Choroid plexus epithelial cell (primary cell): Measurements from ENCODE around the gene CST7.

ENCODE experiments used
- DNase-seq: peaks from one replicate; pipeline ENCODE4 v3.0.0-alpha.2; 2010; ENCODE audit warnings: low read depth
- H3K4me3 ChIP-seq: 2 replicates; pipeline ENCODE4 v1.5.1; 2011; ENCODE audit warnings: low read depth, mild to moderate bottlenecking, control low read depth, low read length, moderate library complexity
- TF ChIP-seq, protein P1 (sequence below): conservative IDR thresholded peaks from 2 replicates; pipeline ENCODE4 v1.5.1; 2011; ENCODE audit warnings: low read depth, mild to moderate bottlenecking, control low read depth, inconsistent platforms, low read length, moderate library complexity

The CST7 gene

DNA sequence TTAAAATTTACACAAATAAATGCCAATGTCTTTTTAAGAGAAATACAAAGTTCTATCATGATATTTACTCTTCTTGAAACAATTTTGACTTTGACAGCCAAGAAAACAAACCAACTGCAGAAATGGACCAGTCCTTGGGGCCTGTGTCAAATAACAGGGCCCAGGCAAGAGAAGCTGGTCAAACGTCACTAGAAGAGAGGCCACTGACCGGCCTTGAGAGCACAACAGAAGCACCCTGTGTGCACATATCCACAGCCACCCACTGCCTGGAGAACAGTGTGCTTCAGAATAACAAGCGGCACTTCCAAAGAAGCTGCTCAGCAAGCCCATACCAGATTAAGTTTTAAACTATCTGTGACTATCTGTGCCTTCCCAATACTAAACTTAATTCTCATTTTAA, 28.7 kb downstream of the CST7 start:
- TF ChIP-seq, protein P1, sequence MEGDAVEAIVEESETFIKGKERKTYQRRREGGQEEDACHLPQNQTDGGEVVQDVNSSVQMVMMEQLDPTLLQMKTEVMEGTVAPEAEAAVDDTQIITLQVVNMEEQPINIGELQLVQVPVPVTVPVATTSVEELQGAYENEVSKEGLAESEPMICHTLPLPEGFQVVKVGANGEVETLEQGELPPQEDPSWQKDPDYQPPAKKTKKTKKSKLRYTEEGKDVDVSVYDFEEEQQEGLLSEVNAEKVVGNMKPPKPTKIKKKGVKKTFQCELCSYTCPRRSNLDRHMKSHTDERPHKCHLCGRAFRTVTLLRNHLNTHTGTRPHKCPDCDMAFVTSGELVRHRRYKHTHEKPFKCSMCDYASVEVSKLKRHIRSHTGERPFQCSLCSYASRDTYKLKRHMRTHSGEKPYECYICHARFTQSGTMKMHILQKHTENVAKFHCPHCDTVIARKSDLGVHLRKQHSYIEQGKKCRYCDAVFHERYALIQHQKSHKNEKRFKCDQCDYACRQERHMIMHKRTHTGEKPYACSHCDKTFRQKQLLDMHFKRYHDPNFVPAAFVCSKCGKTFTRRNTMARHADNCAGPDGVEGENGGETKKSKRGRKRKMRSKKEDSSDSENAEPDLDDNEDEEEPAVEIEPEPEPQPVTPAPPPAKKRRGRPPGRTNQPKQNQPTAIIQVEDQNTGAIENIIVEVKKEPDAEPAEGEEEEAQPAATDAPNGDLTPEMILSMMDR = no peak
- H3K4me3 ChIP-seq = no peak overlapping the region
- DNase-seq = no peak

DNA sequence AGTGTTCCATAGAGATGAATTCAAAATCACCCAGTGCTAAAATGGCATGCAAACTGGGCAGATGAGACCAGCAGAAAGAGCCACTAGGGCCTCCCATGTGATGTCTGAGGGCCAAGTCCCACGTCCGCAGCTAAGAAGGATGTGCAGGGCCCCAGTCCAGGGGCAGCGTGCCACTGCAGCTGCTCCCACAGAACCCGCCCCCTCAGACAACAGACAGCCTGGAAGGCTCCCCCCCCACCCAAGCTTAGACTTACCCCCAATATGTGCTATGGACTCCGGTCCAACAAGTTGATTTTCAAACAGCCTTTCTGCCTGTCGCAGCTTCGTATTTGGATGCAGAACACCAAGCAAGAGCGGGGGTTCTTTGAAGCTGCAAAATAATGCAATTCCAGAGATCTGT, 29.4 kb downstream of the CST7 start:
- H3K4me3 ChIP-seq = no peak overlapping the region
- DNase-seq = no peak
- TF ChIP-seq, protein P1 = no peak

DNA sequence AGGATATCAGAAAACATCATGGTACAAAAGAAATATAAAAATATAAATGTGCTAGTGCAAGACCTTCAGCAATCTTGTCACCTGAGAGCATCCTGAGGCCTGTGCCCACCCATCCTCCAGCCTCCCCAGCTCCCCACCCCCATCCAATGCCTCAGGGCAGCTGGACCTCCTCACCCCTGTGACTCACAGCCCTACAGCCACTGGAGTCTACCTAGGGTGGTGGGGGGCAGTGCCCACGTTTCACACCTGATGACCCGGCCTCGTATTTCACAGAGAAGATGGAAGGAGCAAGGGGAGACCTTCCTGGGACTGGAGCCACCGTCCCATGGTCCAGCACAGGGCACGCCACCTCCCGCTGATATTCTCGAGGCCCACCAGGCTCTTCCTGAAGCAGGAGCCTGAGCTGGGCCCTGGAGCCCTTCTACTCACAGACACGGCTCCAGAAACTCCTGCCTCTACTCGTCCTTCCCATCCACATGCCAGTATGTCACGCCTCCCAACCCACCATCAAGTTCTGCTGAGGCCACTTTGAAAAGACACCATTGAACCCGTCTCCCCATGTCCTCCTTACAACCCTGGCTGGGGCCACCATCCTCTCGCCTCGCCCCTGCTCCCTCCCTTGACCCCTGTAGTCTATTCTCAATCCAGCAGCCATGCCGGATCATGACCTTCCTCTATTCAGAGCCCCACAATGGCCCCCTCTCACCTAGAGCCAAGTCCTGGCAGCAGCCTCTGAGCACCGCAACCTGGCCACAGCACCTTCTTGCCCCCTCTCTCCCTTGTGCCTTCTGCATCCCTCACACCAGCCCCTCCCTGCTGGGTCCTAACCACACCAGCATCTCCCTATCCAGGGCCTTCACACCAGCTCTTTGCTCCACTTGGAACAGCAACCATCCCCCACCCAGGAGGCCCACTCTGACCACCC, 30.2 kb downstream of the CST7 start:
- TF ChIP-seq, protein P1 = no peak
- no peak overlapping the region for H3K4me3 ChIP-seq
- no peak for DNase-seq

DNA sequence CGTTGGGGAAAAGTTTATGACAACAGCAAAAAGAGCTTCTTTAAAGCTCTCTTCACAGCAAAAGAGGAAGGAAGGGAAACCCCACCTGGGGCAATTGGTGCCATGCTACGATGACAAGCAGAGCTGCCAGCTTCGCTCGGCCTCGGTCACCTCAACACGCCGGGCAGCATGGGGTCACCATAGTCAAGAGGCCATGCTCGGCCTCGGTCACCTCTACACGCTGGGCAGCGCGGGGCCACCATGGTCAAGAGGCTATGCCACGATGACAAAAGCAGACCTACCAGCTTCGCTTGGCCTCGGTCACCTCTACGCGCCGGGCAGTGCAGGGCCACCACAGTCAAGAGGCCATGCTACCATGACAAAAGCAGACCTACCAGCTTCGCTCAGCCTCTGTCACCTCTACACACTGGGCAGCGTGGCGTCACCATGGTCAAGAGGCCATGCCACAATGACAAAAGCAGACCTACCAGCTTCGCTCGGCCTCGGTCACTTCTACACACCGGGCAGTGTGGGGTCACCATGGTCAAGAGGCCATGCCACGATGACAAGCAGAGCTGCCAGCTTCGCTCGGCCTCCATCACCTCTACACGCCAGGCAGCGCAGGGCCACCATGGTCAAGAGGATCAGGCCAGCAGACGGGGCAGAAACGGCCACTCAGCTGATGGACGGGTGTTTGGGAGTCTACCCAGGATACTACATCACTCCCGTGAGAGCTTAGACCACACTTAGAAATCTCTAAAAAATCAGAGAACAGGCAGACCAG, 31.4 kb downstream of the CST7 start:
- DNase-seq = no peak
- TF ChIP-seq, protein P1 = no peak
- no peak overlapping the region for H3K4me3 ChIP-seq

DNA sequence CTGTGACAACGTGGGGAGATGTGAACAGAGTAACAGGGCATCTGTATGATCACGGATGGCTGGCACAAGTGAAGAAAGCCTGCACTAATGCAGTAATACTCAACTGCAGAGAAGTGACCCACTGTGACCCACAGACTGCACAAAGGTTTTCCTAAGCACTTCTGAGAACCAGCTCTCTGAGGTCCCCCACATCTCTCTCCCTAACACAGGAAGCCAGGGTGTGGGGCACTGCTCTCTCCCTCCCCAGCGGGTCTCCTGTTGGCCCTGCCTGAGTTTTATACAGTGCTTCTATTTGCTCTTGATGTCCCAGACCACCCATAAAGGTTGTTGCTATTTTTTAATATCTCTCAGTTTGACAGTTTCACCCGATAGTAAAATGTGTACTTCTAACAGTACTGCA, 32.2 kb downstream of the CST7 start:
- TF ChIP-seq, protein P1 = no peak
- DNase-seq = no peak
- H3K4me3 ChIP-seq = no peak overlapping the region

DNA sequence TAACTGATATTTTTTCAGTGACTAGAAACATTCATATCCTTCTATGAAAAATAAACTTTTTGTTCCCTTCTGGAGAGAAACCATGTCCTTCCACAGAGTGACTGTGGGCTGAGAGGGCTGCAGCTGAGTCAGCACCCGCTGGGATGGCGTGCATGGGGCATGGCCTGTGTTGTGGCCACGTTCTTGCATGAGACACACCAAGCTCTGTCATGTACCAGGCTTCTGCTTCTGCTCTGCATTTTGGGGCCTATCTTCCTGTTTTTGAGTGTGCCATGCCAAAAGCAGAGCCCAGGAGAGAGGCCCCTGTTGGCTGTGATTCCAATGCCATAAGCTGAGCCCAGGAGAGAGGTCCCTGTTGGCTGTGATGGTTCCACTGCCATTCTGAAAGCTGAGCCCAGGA, 32.7 kb downstream of the CST7 start:
- no peak for DNase-seq
- TF ChIP-seq, protein P1 = no peak
- no peak overlapping the region for H3K4me3 ChIP-seq
